ENCODE data around the gene ABHD16A.
A peak's percentile ranks its signal among the peaks of the same experiment; 100 is the strongest.

Gene ABHD16A

DNA sequence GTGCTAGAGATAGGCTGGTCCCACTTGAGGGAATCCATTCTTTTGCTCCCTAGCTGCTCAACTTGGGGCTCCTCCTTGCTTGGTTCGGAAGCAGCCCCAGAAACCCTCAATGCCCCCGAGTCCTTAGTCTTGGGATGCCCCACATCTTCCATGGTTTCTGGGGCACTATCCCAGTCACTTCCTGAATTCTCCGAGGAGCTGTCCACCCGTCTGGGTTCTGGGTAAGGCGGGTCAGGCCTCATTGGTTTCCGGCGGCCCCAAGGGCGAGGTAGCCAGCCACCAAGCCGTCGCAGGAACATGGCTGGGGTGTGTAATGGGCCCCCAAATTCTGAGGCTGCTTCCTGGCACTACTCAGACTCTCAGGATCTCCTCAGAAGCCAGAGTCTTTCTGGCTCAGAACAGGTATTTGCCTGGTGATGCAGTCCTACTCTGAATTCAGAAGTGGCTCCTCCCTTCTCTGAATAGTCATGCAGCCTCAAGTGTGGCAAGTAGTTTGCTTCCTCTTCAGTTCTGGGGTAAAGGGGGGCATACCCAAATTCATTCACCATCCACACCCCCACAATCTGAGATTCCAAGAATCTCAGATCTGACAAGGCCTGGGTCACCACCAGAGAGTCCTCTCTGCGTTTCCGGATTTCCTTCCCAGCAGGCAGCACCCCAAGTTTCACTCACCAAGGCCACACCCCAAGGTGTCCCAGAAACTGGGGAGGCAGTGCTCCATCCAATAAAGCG lies 43.3 kb downstream of the ABHD16A start:
- peak; percentile 52 for DNase-seq
- Histone ChIP-seq H3K18ac (ENCODE audit: low read depth in 1 of 2, low read length in 2 of 2) (peak overlapping the region; percentile 82 to 97), H4K8ac (ENCODE audit: low read length) (peak overlapping the region; percentile 89), H2AFZ (ENCODE audit: low read depth, low read length) (peak overlapping the region; percentile 72), H2BK120ac (ENCODE audit: low read depth, low read length) (no peak overlapping the region), H3K4me1 (ENCODE audit: control insufficient read depth, insufficient read depth, low read depth, low read length) (peaks cover 39% of the 10 kb centered on the region), H3K9ac (ENCODE audit: low read length) (peak overlapping the region; percentile 97), H3K14ac (ENCODE audit: low read length in 2 of 2) (peak overlapping the region in 1 of 2 experiments; percentile 93), H2BK15ac (ENCODE audit: low read depth, poor library complexity, severe bottlenecking) (no peak overlapping the region), H3K4ac (ENCODE audit: low read depth in 1 of 2, low read length in 2 of 2) (peak overlapping the region; percentile 61 to 94), H3K23ac (ENCODE audit: low read length in 2 of 2) (peak overlapping the region in 1 of 2 experiments; percentile 90), H3K27me3 (ENCODE audit: control insufficient read depth in 1 of 2, insufficient read depth in 1 of 2, low read length in 2 of 2) (no peaks in the 10 kb centered on the region), H3K4me2 (ENCODE audit: low read length, poor library complexity, severe bottlenecking) (peak overlapping the region; percentile 89), H3K79me1 (replicated peaks; ENCODE audit: low read length, poor library complexity, severe bottlenecking) (peaks cover 24% of the 10 kb centered on the region), H2BK12ac (ENCODE audit: low read length in 2 of 2) (peak overlapping the region in 1 of 2 experiments; percentile 55), H3K36me3 (ENCODE audit: control insufficient read depth in 1 of 2, insufficient read depth in 2 of 2, low read depth in 1 of 2, low read length in 2 of 2) (peaks cover 33 to 53% of the 10 kb centered on the region in 2 experiments), H4K91ac (ENCODE audit: low read length) (peak overlapping the region; percentile 78), H2BK5ac (ENCODE audit: low read depth, low read length, poor library complexity, severe bottlenecking) (no peak overlapping the region), H3K4me3 (ENCODE audit: insufficient read depth in 1 of 2, low read depth in 1 of 2, low read length in 2 of 2) (peak overlapping the region; percentile 78 to 98), H3K9me3 (ENCODE audit: control insufficient read depth, low read length) (no peaks in the 10 kb centered on the region), H3K27ac (ENCODE audit: low read length, poor library complexity, severe bottlenecking) (peak overlapping the region; percentile 86), H2AK5ac (ENCODE audit: low read length, severe bottlenecking) (peak overlapping the region; percentile 44)
- 55% methylated on average over 13 of the region's 13 CpGs for WGBS

DNA sequence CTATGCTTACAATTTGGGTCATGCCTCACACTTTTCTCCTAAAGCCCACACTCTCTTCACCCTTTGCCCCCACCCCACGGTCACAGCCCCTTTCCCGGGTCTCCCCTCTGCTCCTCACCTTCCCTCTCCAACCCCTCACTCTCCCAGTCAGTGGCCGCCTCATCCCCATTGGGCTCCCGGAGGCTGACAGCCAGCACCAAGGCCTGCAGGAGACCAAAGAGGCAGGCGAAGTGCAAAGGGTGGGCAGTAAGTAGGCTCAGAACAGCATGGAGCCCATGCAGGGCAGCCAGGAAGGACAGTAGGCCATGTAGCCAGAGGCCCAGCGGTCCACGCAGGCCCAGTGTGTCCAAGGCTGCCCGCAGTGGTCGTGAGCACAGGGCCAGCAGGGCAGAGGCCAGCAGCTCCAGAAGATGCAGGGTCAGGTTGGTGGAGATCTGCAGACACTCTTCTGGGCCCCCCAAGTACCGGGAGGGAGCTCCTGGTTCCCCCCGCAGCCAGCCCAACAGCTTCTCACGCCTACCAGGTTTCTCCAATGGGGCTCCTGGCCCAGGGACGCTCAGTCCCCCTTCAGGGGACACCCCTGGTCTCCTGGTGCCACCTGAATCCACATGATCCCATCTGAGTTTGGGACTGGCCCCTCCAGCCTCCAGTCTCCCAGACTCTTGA lies 44.0 kb downstream of the ABHD16A start:
- H3K4me2 ChIP-seq (ENCODE audit: low read length, poor library complexity, severe bottlenecking), result peak overlapping the region; percentile 89
- no peak overlapping the region for H2AFZ ChIP-seq (ENCODE audit: low read depth, low read length)
- peak overlapping the region; percentile 43 to 98 for H3K4me3 ChIP-seq (ENCODE audit: insufficient read depth in 1 of 2, low read depth in 1 of 2, low read length in 2 of 2)
- H3K23ac ChIP-seq (ENCODE audit: low read length in 2 of 2), result peak overlapping the region in 1 of 2 experiments; percentile 28
- H3K9ac ChIP-seq (ENCODE audit: low read length), result peak overlapping the region; percentile 97
- H3K27me3 ChIP-seq (ENCODE audit: control insufficient read depth in 1 of 2, insufficient read depth in 1 of 2, low read length in 2 of 2), result no peaks in the 10 kb centered on the region
- DNase-seq, result no peak
- peaks cover 22% of the 10 kb centered on the region for H3K79me1 ChIP-seq (replicated peaks; ENCODE audit: low read length, poor library complexity, severe bottlenecking)
- no peak overlapping the region for H2BK120ac ChIP-seq (ENCODE audit: low read depth, low read length)
- H3K14ac ChIP-seq (ENCODE audit: low read length in 2 of 2), result peak overlapping the region in 1 of 2 experiments; percentile 80
- no peak overlapping the region for H3K4ac ChIP-seq (ENCODE audit: low read depth in 1 of 2, low read length in 2 of 2)
- H3K36me3 ChIP-seq (ENCODE audit: control insufficient read depth in 1 of 2, insufficient read depth in 2 of 2, low read depth in 1 of 2, low read length in 2 of 2), result peaks cover 33 to 53% of the 10 kb centered on the region in 2 experiments
- H3K9me3 ChIP-seq (ENCODE audit: control insufficient read depth, low read length), result no peaks in the 10 kb centered on the region
- H2AK5ac ChIP-seq (ENCODE audit: low read length, severe bottlenecking), result no peak overlapping the region
- H3K4me1 ChIP-seq (ENCODE audit: control insufficient read depth, insufficient read depth, low read depth, low read length), result peaks cover 36% of the 10 kb centered on the region
- 97% methylated on average over 13 of the region's 13 CpGs for WGBS
- H2BK15ac ChIP-seq (ENCODE audit: low read depth, poor library complexity, severe bottlenecking), result no peak overlapping the region
- peak overlapping the region; percentile 44 for H4K91ac ChIP-seq (ENCODE audit: low read length)
- H2BK5ac ChIP-seq (ENCODE audit: low read depth, low read length, poor library complexity, severe bottlenecking), result no peak overlapping the region
- peak overlapping the region in 1 of 2 experiments; percentile 43 for H2BK12ac ChIP-seq (ENCODE audit: low read length in 2 of 2)
- H3K27ac ChIP-seq (ENCODE audit: low read length, poor library complexity, severe bottlenecking), result no peak overlapping the region
- no peak overlapping the region for H4K8ac ChIP-seq (ENCODE audit: low read length)
- no peak overlapping the region for H3K18ac ChIP-seq (ENCODE audit: low read depth in 1 of 2, low read length in 2 of 2)

DNA sequence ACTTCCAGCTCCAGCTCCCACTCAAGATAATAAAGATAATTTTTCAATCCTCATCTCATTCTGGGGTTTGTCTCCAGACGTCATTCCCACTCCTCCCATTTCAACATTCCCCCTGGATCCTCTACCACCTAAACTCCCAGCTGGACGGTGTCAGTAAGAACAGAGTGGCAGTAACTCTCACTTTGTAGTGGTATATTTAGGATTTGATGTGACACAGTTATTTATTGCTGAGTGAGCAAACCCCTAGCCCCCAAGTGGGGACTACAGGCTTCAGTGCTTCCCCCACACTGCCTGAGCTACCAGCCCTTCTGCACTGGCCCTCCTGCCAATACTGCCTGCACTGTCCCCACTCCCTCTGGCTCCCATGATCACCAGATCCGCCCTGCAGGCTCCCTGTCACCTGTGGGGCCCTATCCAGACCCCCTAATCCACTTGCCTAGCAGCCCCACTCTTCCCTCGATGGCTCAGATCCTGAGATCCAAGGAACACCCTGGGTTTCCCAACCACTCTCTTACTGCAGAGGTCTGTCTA lies 44.9 kb downstream of the ABHD16A start:
- H3K4me3 ChIP-seq (ENCODE audit: insufficient read depth in 1 of 2, low read depth in 1 of 2, low read length in 2 of 2), result peak overlapping the region in 1 of 2 experiments; percentile 98
- H2AFZ ChIP-seq (ENCODE audit: low read depth, low read length), result no peak overlapping the region
- H3K14ac ChIP-seq (ENCODE audit: low read length in 2 of 2), result no peak overlapping the region
- no peaks in the 10 kb centered on the region for H3K9me3 ChIP-seq (ENCODE audit: control insufficient read depth, low read length)
- peaks cover 28 to 49% of the 10 kb centered on the region in 2 experiments for H3K36me3 ChIP-seq (ENCODE audit: control insufficient read depth in 1 of 2, insufficient read depth in 2 of 2, low read depth in 1 of 2, low read length in 2 of 2)
- H3K18ac ChIP-seq (ENCODE audit: low read depth in 1 of 2, low read length in 2 of 2), result no peak overlapping the region
- no peak overlapping the region for H2BK12ac ChIP-seq (ENCODE audit: low read length in 2 of 2)
- H3K4me2 ChIP-seq (ENCODE audit: low read length, poor library complexity, severe bottlenecking), result no peak overlapping the region
- no peak overlapping the region for H3K4ac ChIP-seq (ENCODE audit: low read depth in 1 of 2, low read length in 2 of 2)
- DNase-seq, result no peak
- H2BK5ac ChIP-seq (ENCODE audit: low read depth, low read length, poor library complexity, severe bottlenecking), result no peak overlapping the region
- no peak overlapping the region for H2BK120ac ChIP-seq (ENCODE audit: low read depth, low read length)
- peak overlapping the region in 1 of 2 experiments; percentile 85 for H3K23ac ChIP-seq (ENCODE audit: low read length in 2 of 2)
- H4K8ac ChIP-seq (ENCODE audit: low read length), result no peak overlapping the region
- H3K4me1 ChIP-seq (ENCODE audit: control insufficient read depth, insufficient read depth, low read depth, low read length), result peaks cover 32% of the 10 kb centered on the region
- H3K27me3 ChIP-seq (ENCODE audit: control insufficient read depth in 1 of 2, insufficient read depth in 1 of 2, low read length in 2 of 2), result no peaks in the 10 kb centered on the region
- 87% methylated on average over 3 of the region's 4 CpGs for WGBS
- H3K9ac ChIP-seq (ENCODE audit: low read length), result peak overlapping the region; percentile 97
- H2AK5ac ChIP-seq (ENCODE audit: low read length, severe bottlenecking), result no peak overlapping the region
- no peak overlapping the region for H2BK15ac ChIP-seq (ENCODE audit: low read depth, poor library complexity, severe bottlenecking)
- no peak overlapping the region for H3K27ac ChIP-seq (ENCODE audit: low read length, poor library complexity, severe bottlenecking)
- no peak overlapping the region for H4K91ac ChIP-seq (ENCODE audit: low read length)
- peaks cover 19% of the 10 kb centered on the region for H3K79me1 ChIP-seq (replicated peaks; ENCODE audit: low read length, poor library complexity, severe bottlenecking)

Measured in mesenchymal stem cell (in vitro differentiated cells and primary cell).